Keratinocyte (primary cell): ENCODE measurements around the gene TBC1D25. TPM values are rescaled to one million over a fixed set of nuclear protein-coding genes. Genes with fewer than 3 reads are reported as not detected.
A peak's percentile ranks its signal among the peaks of the same experiment; 100 is the strongest.

Experiments
- DNase-seq: peaks from one replicate; pipeline ENCODE4 v3.0.0-alpha.2; 2011; ENCODE audit warnings: low read depth, missing footprints, low spot score
- FAIRE-seq: peaks from 2 replicates; lab custom pipeline; 2011; peaks lifted over from hg19 to GRCh38; lab: Jason Lieb, UNC
- H2AFZ ChIP-seq: 2 replicates; pipeline ENCODE4 v1.6.0; 2012; ENCODE audit warnings: low read length, control low read depth, inconsistent platforms; ENCODE audit not compliant: control insufficient read depth
- H3K27ac ChIP-seq: 2 replicates; pipeline ENCODE4 v1.5.1; 2011; ENCODE audit warnings: low read length; ENCODE audit not compliant: control insufficient read depth, insufficient read depth
- H3K27me3 ChIP-seq: 3 replicates; pipeline ENCODE4 v1.6.0; 2011; ENCODE audit warnings: low read length; ENCODE audit not compliant: control insufficient read depth, insufficient read depth; ENCODE audit errors: extremely low read depth
- H3K36me3 ChIP-seq, 2 experiments: 2 replicates in 1 of 2; 3 replicates in 1 of 2; pipeline ENCODE4 v1.5.1; 2011; ENCODE audit warnings: low read length in 2 of 2, mild to moderate bottlenecking in 1 of 2; ENCODE audit not compliant: control insufficient read depth in 2 of 2, insufficient read depth in 2 of 2; ENCODE audit errors: extremely low read depth in 1 of 2
- H3K4me1 ChIP-seq: 3 replicates; pipeline ENCODE4 v1.5.1; 2011; ENCODE audit warnings: low read length; ENCODE audit not compliant: control insufficient read depth, insufficient read depth; ENCODE audit errors: extremely low read depth
- H3K4me2 ChIP-seq: 3 replicates; pipeline ENCODE4 v1.6.0; 2011; ENCODE audit warnings: low read depth, low read length; ENCODE audit not compliant: control insufficient read depth, insufficient read depth; ENCODE audit errors: extremely low read depth
- H3K4me3 ChIP-seq, 3 experiments: fragments of 200-600 bp in 1 of 3; sonication (generic) in 1 of 3; 2 replicates in 2 of 3; 3 replicates in 1 of 3; pipeline ENCODE4 v1.5.1; 2011 to 2016; ENCODE audit warnings: low read length in 3 of 3, mild to moderate bottlenecking in 3 of 3, control low read depth in 2 of 3, inconsistent platforms in 1 of 3, low read depth in 1 of 3, mixed read lengths in 1 of 3, mixed run types in 1 of 3, moderate library complexity in 1 of 3; ENCODE audit not compliant: control insufficient read depth in 2 of 3, insufficient read depth in 2 of 3; ENCODE audit errors: extremely low read depth in 1 of 3
- H3K79me2 ChIP-seq: 2 replicates; pipeline ENCODE4 v1.6.0; 2012; ENCODE audit warnings: low read length; ENCODE audit not compliant: control insufficient read depth, insufficient read depth
- H3K9ac ChIP-seq: 3 replicates; pipeline ENCODE4 v1.6.0; 2011; ENCODE audit warnings: low read length; ENCODE audit not compliant: control insufficient read depth, insufficient read depth; ENCODE audit errors: extremely low read depth
- H3K9me1 ChIP-seq: 3 replicates; pipeline ENCODE4 v1.6.0; 2011; ENCODE audit warnings: low read length; ENCODE audit not compliant: control insufficient read depth, insufficient read depth; ENCODE audit errors: extremely low read depth
- H3K9me3 ChIP-seq: 2 replicates; pipeline ENCODE4 v1.5.1; 2012; ENCODE audit warnings: low read depth, low read length; ENCODE audit not compliant: control insufficient read depth
- H4K20me1 ChIP-seq: 3 replicates; pipeline ENCODE4 v1.6.0; 2011; ENCODE audit warnings: low read length; ENCODE audit not compliant: control insufficient read depth, insufficient read depth; ENCODE audit errors: extremely low read depth
- EZH2 ChIP-seq: IDR thresholded peaks from one replicate; pipeline ENCODE4 v1.6.1; 2012; ENCODE audit warnings: inconsistent platforms, mild to moderate bottlenecking, low read length, moderate library complexity
- dilution Hi-C: fragments of 300-500 bp; cut with MboI; formaldehyde crosslinking; loops from one replicate; pipeline ENCODE4 v1.7.0; 2020; ENCODE audit warnings: low sequenced_read_pairs; ENCODE audit not compliant: extremely low pct_ligation_motif_present
- polyA plus RNA-seq, 5 experiments: library from polyadenylated mRNA; depleted of rRNA in 3 of 5; stranded (reverse) in 3 of 5; stranded (forward) in 1 of 5; unstranded in 1 of 5; fragments of >200 nt; gene quantifications; 1 replicate in 1 of 5; 2 replicates in 3 of 5; 3 replicates in 1 of 5; pipeline versions ENCODE4 v1.2.1 to v1.2.3, GENCODE V29; 2011 to 2012; ENCODE audit warnings: missing spikeins in 2 of 5, low read depth in 1 of 5, low replicate concordance in 1 of 5
- TF ChIP-seq, protein P1 (sequence below), 3 experiments: IDR thresholded peaks in 1 of 3; conservative IDR thresholded peaks in 1 of 3; optimal IDR thresholded peaks in 1 of 3; 2 replicates in 2 of 3; 3 replicates in 1 of 3; pipeline versions ENCODE3 to v1.5.1; 2011; ENCODE audit warnings: low read length in 3 of 3, mild to moderate bottlenecking in 3 of 3, moderate library complexity in 2 of 3, control low read depth in 1 of 3, inconsistent platforms in 1 of 3; ENCODE audit not compliant: insufficient read depth in 2 of 3; ENCODE audit errors: extremely low read depth in 1 of 3

The TBC1D25 gene
- polyA plus RNA-seq, 1 donor (not counting 4 experiments of a cell fraction or from before 2014, with no cell fraction given): 9.2 TPM

DNA sequence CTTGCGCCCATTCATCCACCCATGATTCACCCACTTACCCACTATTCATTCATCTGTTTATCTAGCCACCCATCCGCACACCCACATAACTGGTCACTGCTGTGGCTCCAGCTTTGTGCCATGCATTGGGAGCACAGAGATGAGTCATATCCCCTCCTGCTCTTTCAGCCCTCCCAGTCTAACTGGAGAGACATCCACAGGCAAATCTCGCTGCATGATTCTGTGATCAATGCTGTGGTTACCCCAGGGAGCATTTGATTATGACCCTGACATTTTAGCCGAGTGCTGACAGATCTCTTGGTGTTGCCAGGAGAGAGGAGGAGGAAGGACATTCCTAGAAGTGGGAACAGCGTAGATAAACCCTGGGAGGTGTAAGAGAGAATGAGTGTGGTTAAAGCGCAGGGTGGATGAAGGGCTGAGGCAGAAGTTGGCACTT, 41.1 kb upstream of the TBC1D25 start:
- H3K9me3 ChIP-seq: no peaks in the 10 kb centered on the region
- H2AFZ ChIP-seq: no peak overlapping the region
- FAIRE-seq (peak; percentile 52), DNase-seq (no peak)
- no peaks in the 10 kb centered on the region for H3K9me1 ChIP-seq
- H3K79me2 ChIP-seq: no peaks in the 10 kb centered on the region
- no peak overlapping the region for H3K9ac ChIP-seq
- no peak overlapping the region for H3K4me3 ChIP-seq
- H4K20me1 ChIP-seq: no peaks in the 10 kb centered on the region
- no peaks in the 10 kb centered on the region for H3K36me3 ChIP-seq
- H3K4me1 ChIP-seq: peaks cover 11% of the 10 kb centered on the region
- H3K27ac ChIP-seq: no peak overlapping the region
- no peaks in the 10 kb centered on the region for H3K27me3 ChIP-seq
- peak overlapping the region; percentile 6 for H3K4me2 ChIP-seq
- dilution Hi-C loops: no loop called here
- TF ChIP-seq, protein P1, sequence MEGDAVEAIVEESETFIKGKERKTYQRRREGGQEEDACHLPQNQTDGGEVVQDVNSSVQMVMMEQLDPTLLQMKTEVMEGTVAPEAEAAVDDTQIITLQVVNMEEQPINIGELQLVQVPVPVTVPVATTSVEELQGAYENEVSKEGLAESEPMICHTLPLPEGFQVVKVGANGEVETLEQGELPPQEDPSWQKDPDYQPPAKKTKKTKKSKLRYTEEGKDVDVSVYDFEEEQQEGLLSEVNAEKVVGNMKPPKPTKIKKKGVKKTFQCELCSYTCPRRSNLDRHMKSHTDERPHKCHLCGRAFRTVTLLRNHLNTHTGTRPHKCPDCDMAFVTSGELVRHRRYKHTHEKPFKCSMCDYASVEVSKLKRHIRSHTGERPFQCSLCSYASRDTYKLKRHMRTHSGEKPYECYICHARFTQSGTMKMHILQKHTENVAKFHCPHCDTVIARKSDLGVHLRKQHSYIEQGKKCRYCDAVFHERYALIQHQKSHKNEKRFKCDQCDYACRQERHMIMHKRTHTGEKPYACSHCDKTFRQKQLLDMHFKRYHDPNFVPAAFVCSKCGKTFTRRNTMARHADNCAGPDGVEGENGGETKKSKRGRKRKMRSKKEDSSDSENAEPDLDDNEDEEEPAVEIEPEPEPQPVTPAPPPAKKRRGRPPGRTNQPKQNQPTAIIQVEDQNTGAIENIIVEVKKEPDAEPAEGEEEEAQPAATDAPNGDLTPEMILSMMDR (optimal IDR thresholded peaks at IDR 0.05 in 1 of 3, IDR thresholded peaks at IDR 0.05 in 1 of 3, conservative IDR thresholded peaks at IDR 0.05 in 1 of 3; ENCODE audit: extremely low read depth in 1 of 3, insufficient read depth in 2 of 3, low read length in 3 of 3): no peak
- no peak for TF ChIP-seq EZH2

DNA sequence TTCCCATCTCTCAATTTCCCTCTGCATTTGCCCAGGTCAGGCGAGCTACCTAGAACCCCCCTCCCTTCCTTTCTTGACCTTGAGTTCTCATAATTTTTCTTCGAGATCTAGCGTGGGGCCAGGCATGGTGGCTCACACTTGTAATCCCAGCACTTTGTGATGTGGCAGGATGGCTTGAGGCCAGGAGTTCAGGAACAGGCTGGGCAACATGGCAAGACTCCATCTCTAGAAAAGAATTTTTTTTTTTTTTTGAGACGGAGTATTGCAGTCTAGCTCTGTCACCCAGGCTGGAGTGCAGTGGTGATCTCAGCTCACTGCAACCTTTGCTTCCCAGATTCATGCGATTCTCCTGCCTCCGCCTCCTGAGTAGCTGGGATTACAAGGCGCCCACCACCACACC, 35.3 kb upstream of the TBC1D25 start:
- Histone ChIP-seq H2AFZ (no peak overlapping the region), H3K4me1 (no peaks in the 10 kb centered on the region), H3K4me3 (no peak overlapping the region), H3K9me3 (no peaks in the 10 kb centered on the region), H3K9me1 (no peaks in the 10 kb centered on the region), H4K20me1 (no peaks in the 10 kb centered on the region), H3K27ac (no peak overlapping the region), H3K36me3 (no peaks in the 10 kb centered on the region), H3K4me2 (no peak overlapping the region), H3K79me2 (peaks cover 2% of the 10 kb centered on the region), H3K27me3 (no peaks in the 10 kb centered on the region), H3K9ac (no peak overlapping the region)
- FAIRE-seq (no peak), DNase-seq (no peak)
- TF ChIP-seq EZH2: no peak
- TF ChIP-seq, protein P1 (optimal IDR thresholded peaks at IDR 0.05 in 1 of 3, IDR thresholded peaks at IDR 0.05 in 1 of 3, conservative IDR thresholded peaks at IDR 0.05 in 1 of 3; ENCODE audit: extremely low read depth in 1 of 3, insufficient read depth in 2 of 3, low read length in 3 of 3): no peak
- dilution Hi-C loops: no loop called here
